Measurements from ENCODE around the gene KNSTRN.

DNA sequence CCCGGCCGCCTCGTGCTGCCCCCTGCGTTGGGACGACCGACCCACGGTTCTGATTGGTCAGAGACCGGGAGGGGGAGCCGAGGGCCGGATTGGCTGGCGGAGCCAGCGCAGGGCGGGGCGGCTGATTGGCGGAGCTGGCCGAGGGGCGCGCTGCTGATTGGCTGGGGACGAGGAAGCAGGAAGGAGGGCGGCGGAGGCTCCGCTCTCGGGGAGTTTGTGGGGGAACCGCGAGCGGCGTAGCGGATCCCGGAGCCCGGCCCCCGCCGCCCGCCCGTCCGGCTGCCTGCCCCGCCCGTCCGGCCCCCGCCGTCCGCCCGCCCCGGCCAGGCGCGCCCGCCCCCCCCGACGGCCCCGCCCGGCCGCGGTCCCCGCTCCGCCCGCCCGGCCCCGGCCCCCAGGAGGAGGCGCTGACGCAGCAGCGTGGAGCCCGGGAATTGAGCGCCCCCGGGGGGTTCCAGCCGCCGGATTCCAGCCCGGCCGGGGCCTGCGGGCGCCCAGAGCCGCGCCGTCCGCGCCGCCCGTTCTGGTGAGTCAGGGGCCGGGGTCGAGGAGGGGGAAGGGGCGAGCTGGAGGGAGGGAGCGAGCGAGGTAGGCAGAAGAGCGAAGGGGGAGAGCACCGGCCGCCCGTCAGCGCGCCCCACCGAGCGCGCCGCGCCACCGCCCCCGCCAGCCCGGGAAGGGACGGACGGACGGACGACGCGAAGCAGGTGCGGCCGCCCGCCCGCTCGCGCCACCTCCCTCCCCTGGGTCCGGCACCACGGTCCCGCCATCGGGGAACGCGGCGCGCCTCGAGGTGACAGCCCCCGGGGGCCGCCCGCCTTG lies 58.4 kb downstream of the KNSTRN start, which contains the start of gene BAHD1:
- TF ChIP-seq, protein P1, sequence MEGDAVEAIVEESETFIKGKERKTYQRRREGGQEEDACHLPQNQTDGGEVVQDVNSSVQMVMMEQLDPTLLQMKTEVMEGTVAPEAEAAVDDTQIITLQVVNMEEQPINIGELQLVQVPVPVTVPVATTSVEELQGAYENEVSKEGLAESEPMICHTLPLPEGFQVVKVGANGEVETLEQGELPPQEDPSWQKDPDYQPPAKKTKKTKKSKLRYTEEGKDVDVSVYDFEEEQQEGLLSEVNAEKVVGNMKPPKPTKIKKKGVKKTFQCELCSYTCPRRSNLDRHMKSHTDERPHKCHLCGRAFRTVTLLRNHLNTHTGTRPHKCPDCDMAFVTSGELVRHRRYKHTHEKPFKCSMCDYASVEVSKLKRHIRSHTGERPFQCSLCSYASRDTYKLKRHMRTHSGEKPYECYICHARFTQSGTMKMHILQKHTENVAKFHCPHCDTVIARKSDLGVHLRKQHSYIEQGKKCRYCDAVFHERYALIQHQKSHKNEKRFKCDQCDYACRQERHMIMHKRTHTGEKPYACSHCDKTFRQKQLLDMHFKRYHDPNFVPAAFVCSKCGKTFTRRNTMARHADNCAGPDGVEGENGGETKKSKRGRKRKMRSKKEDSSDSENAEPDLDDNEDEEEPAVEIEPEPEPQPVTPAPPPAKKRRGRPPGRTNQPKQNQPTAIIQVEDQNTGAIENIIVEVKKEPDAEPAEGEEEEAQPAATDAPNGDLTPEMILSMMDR (IDR thresholded peaks at IDR 0.05; ENCODE audit: extremely low read depth in 1 of 2, insufficient read depth in 1 of 2, low read depth in 1 of 2, low read length in 2 of 2): peak in 1 of 2 donors; percentile 25
- TF ChIP-seq GATA2 (IDR thresholded peaks at IDR 0.05; ENCODE audit: insufficient read depth, insufficient read length, low read depth, low read length) (no peak), POLR2A (IDR thresholded peaks at IDR 0.05; ENCODE audit: low read depth, low read length) (no peak), EZH2 (IDR thresholded peaks at IDR 0.05; ENCODE audit: borderline replicate concordance, low read depth, low read length, severe bottlenecking) (no peak)
- TF ChIP-seq, protein P2, sequence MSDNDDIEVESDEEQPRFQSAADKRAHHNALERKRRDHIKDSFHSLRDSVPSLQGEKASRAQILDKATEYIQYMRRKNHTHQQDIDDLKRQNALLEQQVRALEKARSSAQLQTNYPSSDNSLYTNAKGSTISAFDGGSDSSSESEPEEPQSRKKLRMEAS (IDR thresholded peaks at IDR 0.05; ENCODE audit: insufficient read depth, insufficient read length): peak; percentile 25
